Caco-2 (cell line): ENCODE measurements around the gene HMGCR. TPM values are rescaled to one million over a fixed set of nuclear protein-coding genes. Genes with fewer than 3 reads are reported as not detected.
A peak's percentile ranks its signal among the peaks of the same experiment; 100 is the strongest.
"Not testable (repeated sequence)": the region's sequence is repeated elsewhere in the genome, so short reads cannot be mapped to it uniquely, and the experiment has no call there.

Experiments
- Bru-seq: library from RNA; stranded (reverse); fragments of 400-500 nt; gene quantifications from one replicate; lab custom pipeline; 2021; lab: Mats Ljungman, UMichigan
- BruChase-seq, 2 experiments: library from RNA; stranded (reverse); fragments of 400-500 nt; gene quantifications; one replicate each; lab custom pipeline; 2021; lab: Mats Ljungman, UMichigan
- BruUV-seq: library from RNA; stranded (reverse); fragments of 400-500 nt; replicated peaks from 2 replicates; lab custom pipeline; 2021; lab: Mats Ljungman, UMichigan
- CTCF ChIA-PET: fragments of 300-600 bp; sonication (Branson Sonifier 250); formaldehyde crosslinking; loops from one replicate; lab custom pipeline; 2022; ENCODE audit warnings: antibody characterized with exemption; lab: Charles Lee
- POLR2A ChIA-PET: fragments of 300-600 bp; sonication (Branson Sonifier 250); formaldehyde crosslinking; loops from one replicate; lab custom pipeline; 2022; ENCODE audit warnings: antibody characterized with exemption; lab: Charles Lee
- DNase-seq, 2 experiments: peaks; one replicate each; pipeline versions ENCODE4 v3.0.0 to v3.0.0-alpha.2; 2020 to 2022
- H3K27me3 ChIP-seq: replicated peaks from 2 replicates; pipeline ENCODE4 v1.6.0; 2011; ENCODE audit warnings: low read length; ENCODE audit not compliant: control insufficient read depth, insufficient read depth
- H3K36me3 ChIP-seq: 2 replicates; pipeline ENCODE4 v1.5.1; 2011; ENCODE audit warnings: low read length; ENCODE audit not compliant: control insufficient read depth, insufficient read depth
- H3K4me1 ChIP-seq: fragments of 250-450 bp; sonication (Bioruptor Pico); 2 replicates; pipeline ENCODE4 v1.5.1; 2020; ENCODE audit warnings: mild to moderate bottlenecking
- H3K4me3 ChIP-seq: 2 replicates; pipeline ENCODE4 v1.5.1; 2011; ENCODE audit warnings: low read depth, mild to moderate bottlenecking, control low read depth, low read length
- H3K9me3 ChIP-seq: fragments of 250-450 bp; sonication (Bioruptor Pico); 2 replicates; pipeline ENCODE4 v1.5.1; 2020; ENCODE audit warnings: mild to moderate bottlenecking, moderate library complexity
- H3K27ac Mint-ChIP-seq: one replicate; pipeline ENCODE4 v1.8.0; 2022; ENCODE audit warnings: mixed read lengths; ENCODE audit not compliant: unreplicated experiment
- H3K27me3 Mint-ChIP-seq: one replicate; pipeline ENCODE4 v1.8.0; 2022; ENCODE audit warnings: mixed read lengths; ENCODE audit not compliant: insufficient read depth, unreplicated experiment
- H3K36me3 Mint-ChIP-seq: one replicate; pipeline ENCODE4 v1.8.0; 2022; ENCODE audit warnings: mild to moderate bottlenecking, mixed read lengths; ENCODE audit not compliant: insufficient read depth, unreplicated experiment
- H3K4me1 Mint-ChIP-seq: one replicate; pipeline ENCODE4 v1.8.0; 2022; ENCODE audit warnings: low read depth, mixed read lengths; ENCODE audit not compliant: unreplicated experiment
- H3K4me3 Mint-ChIP-seq: one replicate; pipeline ENCODE4 v1.8.0; 2022; ENCODE audit warnings: mild to moderate bottlenecking, moderate library complexity, mixed read lengths; ENCODE audit not compliant: unreplicated experiment
- H3K9me3 Mint-ChIP-seq: one replicate; pipeline ENCODE4 v1.8.0; 2022; ENCODE audit warnings: mixed read lengths; ENCODE audit not compliant: unreplicated experiment
- intact Hi-C: fragments of 100-400 bp; cut with micrococcal nuclease; formaldehyde crosslinking; loops from one replicate; pipeline ENCODE4 v1.10.0; 2022; ENCODE audit not compliant: unreplicated experiment
- long read RNA-seq: library from polyadenylated mRNA; stranded (forward); transcript quantifications from one replicate; pipeline ENCODE4 v2.0.0, GENCODE V29; 2022
- total RNA-seq: library from RNA; stranded (reverse); gene quantifications from 2 replicates; pipeline ENCODE4 v1.2.3, GENCODE V29; 2022
- TF ChIP-seq, protein P1 (sequence below), 2 experiments: fragments of 200-600 bp in 1 of 2; IDR thresholded peaks; 1 replicate in 1 of 2; 2 replicates in 1 of 2; pipeline versions ENCODE4 v1.5.1 to v1.8.0; 2011 to 2022; ENCODE audit warnings: antibody characterized with exemption in 1 of 2, control low read depth in 1 of 2, inconsistent platforms in 1 of 2, low read depth in 1 of 2, low read length in 1 of 2, mild to moderate bottlenecking in 1 of 2, moderate library complexity in 1 of 2; ENCODE audit not compliant: insufficient read depth in 1 of 2, severe bottlenecking in 1 of 2, unreplicated experiment in 1 of 2

The HMGCR gene
- 164 and 167 TPM in 2 replicates for total RNA-seq
- Bru-seq, nascent RNA: percentile 97 among the genes with signal in this experiment
- BruChase-seq, experiment 1, labeled RNA remaining after a 2-hour chase: percentile 99 among the genes with signal in this experiment
- BruChase-seq, experiment 2, labeled RNA remaining after a 6-hour chase: percentile 99 among the genes with signal in this experiment
- long read RNA-seq, full-length matches to known transcripts: 198 of 257 reads
- long read RNA-seq, partial matches to known transcripts: 26 of 257 reads
- long read RNA-seq, other reads (novel, unspliced or antisense): 33 of 257 reads

- DNase-seq: peak; percentile 99 to 100
- Histone ChIP-seq H3K36me3 (no peaks in the 10 kb centered on the region), H3K9me3 (no peaks in the 10 kb centered on the region), H3K4me3 (peak within 1 kb of the TSS; percentile 89), H3K4me1 (peaks cover 28% of the 10 kb centered on the region), H3K27me3 (no peaks in the 10 kb centered on the region)
- H3K27ac Mint-ChIP-seq: no peak within 1 kb of the TSS
- ChIA-PET POLR2A (interaction anchor here (0.6 to 1.4 kb wide), 29 partner anchors 10 to 1888 kb away, joined by 3 to 19 read pairs (median 4); partner anchors contain the start of genes ANKRD31, CERT1, FOXD1 and POC5), CTCF (interaction anchor here (0.5 to 1.9 kb wide), 15 partner anchors 17 to 611 kb away, joined by 3 to 40 read pairs (median 4); partner anchors contain the start of gene ANKRD31)
- H3K4me3 Mint-ChIP-seq: no peak within 1 kb of the TSS
- H3K36me3 Mint-ChIP-seq: peaks cover 26% of the 10 kb centered on the region
- BruUV-seq: no TSS peak
- H3K4me1 Mint-ChIP-seq: peaks cover 14% of the 10 kb centered on the region
- TF ChIP-seq, protein P1, sequence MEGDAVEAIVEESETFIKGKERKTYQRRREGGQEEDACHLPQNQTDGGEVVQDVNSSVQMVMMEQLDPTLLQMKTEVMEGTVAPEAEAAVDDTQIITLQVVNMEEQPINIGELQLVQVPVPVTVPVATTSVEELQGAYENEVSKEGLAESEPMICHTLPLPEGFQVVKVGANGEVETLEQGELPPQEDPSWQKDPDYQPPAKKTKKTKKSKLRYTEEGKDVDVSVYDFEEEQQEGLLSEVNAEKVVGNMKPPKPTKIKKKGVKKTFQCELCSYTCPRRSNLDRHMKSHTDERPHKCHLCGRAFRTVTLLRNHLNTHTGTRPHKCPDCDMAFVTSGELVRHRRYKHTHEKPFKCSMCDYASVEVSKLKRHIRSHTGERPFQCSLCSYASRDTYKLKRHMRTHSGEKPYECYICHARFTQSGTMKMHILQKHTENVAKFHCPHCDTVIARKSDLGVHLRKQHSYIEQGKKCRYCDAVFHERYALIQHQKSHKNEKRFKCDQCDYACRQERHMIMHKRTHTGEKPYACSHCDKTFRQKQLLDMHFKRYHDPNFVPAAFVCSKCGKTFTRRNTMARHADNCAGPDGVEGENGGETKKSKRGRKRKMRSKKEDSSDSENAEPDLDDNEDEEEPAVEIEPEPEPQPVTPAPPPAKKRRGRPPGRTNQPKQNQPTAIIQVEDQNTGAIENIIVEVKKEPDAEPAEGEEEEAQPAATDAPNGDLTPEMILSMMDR (IDR thresholded peaks at IDR 0.05; ENCODE audit: insufficient read depth in 1 of 2, low read depth in 1 of 2, low read length in 1 of 2, severe bottlenecking in 1 of 2, unreplicated experiment in 1 of 2): peak in 1 of 2 experiments; percentile 59
- no peaks in the 10 kb centered on the region for H3K9me3 Mint-ChIP-seq
- intact Hi-C loops: loop anchor here (1.0 to 10.0 kb wide), 7 partner anchors 57 to 392 kb away; partner anchors contain the start of genes ANKRD31, CERT1, GCNT4 and POLK
- no peaks in the 10 kb centered on the region for H3K27me3 Mint-ChIP-seq
These were observed at the start of gene HMGCR for GRCh38 chr5:75336615-75337336. Gene HMGCR, plus strand, starts transcription at chr5:75337220. Its CDS starts 5,386 bp downstream, at chr5:75342606.

DNA sequence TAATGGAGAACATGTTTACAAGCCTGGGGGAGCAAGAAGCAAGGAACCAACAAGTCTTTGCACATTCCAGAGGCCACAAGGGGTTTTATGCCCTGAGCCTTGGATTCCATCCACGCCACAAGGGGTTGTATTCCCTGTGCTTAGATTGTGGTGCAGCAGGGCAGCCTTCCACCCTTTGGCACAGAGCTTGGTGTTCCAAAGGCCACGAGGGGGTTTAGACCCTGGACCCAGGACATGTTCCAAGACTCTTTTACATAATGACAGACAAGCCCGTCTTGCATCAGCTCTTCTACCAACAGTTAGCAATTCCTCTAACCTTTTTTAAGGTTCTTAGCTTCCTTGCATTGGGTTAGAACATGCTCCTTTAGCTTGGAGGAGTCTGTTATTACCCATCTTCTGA is 45.2 kb upstream of the HMGCR start:
- intact Hi-C loops, H3K4me1 Mint-ChIP-seq, POLR2A ChIA-PET, H3K27me3 Mint-ChIP-seq, H3K9me3 Mint-ChIP-seq, H3K36me3 ChIP-seq, DNase-seq, H3K27me3 ChIP-seq, H3K4me1 ChIP-seq, CTCF ChIA-PET, BruUV-seq, H3K4me3 Mint-ChIP-seq, H3K4me3 ChIP-seq, H3K36me3 Mint-ChIP-seq, H3K27ac Mint-ChIP-seq: not testable (repeated sequence)
- peaks cover 11% of the 10 kb centered on the region; the same call in 1 of the 2 replicates for H3K9me3 ChIP-seq

DNA sequence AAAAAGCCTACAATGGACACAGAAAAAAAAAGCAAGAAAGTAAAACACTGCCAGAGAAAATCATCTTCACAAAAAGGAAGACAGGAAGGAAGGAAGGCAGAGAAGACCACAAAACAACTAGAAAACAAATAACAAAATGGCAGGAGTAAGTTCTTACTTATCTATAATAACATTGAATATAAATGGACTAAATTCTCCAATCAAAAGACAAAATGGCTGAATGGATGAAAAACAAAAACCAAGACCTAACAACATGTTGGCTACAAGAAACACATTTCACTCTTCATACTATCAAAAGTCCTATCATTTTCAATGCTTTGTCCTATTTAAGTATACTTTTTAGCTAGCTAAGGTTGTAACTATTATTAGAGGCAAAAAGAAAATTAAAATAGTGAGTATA is 36.9 kb upstream of the HMGCR start:
- peaks cover 10% of the 10 kb centered on the region; the same call in 1 of the 2 replicates for H3K4me1 ChIP-seq
- no peak overlapping the region for H3K4me3 ChIP-seq
- H3K27ac Mint-ChIP-seq: no peak overlapping the region
- TF ChIP-seq, protein P1 (IDR thresholded peaks at IDR 0.05; ENCODE audit: insufficient read depth in 1 of 2, low read depth in 1 of 2, low read length in 1 of 2, severe bottlenecking in 1 of 2, unreplicated experiment in 1 of 2): no peak
- no peaks in the 10 kb centered on the region for H3K27me3 ChIP-seq
- POLR2A ChIA-PET: no interaction called here
- no TSS peak for BruUV-seq
- H3K27me3 Mint-ChIP-seq: no peaks in the 10 kb centered on the region
- CTCF ChIA-PET: no interaction called here
- H3K36me3 Mint-ChIP-seq: no peaks in the 10 kb centered on the region
- H3K36me3 ChIP-seq: no peaks in the 10 kb centered on the region
- H3K9me3 Mint-ChIP-seq: no peaks in the 10 kb centered on the region
- peaks cover 12% of the 10 kb centered on the region for H3K4me1 Mint-ChIP-seq
- DNase-seq: no peak
- no peak overlapping the region for H3K4me3 Mint-ChIP-seq
- intact Hi-C loops: no loop called here
- no peaks in the 10 kb centered on the region for H3K9me3 ChIP-seq
